ENCODE results near the gene MMAA.

The MMAA gene

DNA sequence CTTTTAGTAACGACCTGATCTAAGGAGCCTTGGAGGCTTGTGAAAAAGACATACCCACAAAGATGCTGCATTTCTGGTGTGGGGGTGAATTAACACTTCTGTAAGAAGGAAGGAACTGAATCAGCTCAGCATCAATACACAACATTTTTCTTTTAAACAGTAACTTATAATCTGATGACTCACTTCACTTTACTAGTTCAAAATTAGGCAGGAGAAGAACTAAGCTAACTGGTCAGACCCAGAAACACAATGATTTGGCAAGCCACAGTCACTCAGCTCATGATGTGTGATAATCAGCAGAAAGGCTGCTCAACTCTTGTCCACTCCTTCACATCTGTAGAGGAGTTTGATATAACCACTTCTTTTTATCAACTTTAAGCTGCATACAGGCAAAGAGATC, 4.6 kb downstream of the MMAA start:
- Histone ChIP-seq H3K4me3 (ENCODE audit: severe bottlenecking) (no peak overlapping the region), H3K27ac (ENCODE audit: poor library complexity, severe bottlenecking) (no peak overlapping the region), H3K4me1 (ENCODE audit: insufficient read depth, poor library complexity, severe bottlenecking) (peaks cover 6% of the 10 kb centered on the region), H3K9me3 (ENCODE audit: severe bottlenecking) (no peaks in the 10 kb centered on the region), H3K36me3 (ENCODE audit: low read depth) (no peaks in the 10 kb centered on the region), H3K27me3 (ENCODE audit: insufficient read depth, poor library complexity, severe bottlenecking) (no peaks in the 10 kb centered on the region)
- DNase-seq (ENCODE audit: low spot score) = no peak
- TF ChIP-seq, protein P1, sequence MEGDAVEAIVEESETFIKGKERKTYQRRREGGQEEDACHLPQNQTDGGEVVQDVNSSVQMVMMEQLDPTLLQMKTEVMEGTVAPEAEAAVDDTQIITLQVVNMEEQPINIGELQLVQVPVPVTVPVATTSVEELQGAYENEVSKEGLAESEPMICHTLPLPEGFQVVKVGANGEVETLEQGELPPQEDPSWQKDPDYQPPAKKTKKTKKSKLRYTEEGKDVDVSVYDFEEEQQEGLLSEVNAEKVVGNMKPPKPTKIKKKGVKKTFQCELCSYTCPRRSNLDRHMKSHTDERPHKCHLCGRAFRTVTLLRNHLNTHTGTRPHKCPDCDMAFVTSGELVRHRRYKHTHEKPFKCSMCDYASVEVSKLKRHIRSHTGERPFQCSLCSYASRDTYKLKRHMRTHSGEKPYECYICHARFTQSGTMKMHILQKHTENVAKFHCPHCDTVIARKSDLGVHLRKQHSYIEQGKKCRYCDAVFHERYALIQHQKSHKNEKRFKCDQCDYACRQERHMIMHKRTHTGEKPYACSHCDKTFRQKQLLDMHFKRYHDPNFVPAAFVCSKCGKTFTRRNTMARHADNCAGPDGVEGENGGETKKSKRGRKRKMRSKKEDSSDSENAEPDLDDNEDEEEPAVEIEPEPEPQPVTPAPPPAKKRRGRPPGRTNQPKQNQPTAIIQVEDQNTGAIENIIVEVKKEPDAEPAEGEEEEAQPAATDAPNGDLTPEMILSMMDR (IDR thresholded peaks at IDR 0.05; ENCODE audit: poor library complexity, severe bottlenecking) = no peak
- ATAC-seq (ENCODE audit: low read depth) = no peak

DNA sequence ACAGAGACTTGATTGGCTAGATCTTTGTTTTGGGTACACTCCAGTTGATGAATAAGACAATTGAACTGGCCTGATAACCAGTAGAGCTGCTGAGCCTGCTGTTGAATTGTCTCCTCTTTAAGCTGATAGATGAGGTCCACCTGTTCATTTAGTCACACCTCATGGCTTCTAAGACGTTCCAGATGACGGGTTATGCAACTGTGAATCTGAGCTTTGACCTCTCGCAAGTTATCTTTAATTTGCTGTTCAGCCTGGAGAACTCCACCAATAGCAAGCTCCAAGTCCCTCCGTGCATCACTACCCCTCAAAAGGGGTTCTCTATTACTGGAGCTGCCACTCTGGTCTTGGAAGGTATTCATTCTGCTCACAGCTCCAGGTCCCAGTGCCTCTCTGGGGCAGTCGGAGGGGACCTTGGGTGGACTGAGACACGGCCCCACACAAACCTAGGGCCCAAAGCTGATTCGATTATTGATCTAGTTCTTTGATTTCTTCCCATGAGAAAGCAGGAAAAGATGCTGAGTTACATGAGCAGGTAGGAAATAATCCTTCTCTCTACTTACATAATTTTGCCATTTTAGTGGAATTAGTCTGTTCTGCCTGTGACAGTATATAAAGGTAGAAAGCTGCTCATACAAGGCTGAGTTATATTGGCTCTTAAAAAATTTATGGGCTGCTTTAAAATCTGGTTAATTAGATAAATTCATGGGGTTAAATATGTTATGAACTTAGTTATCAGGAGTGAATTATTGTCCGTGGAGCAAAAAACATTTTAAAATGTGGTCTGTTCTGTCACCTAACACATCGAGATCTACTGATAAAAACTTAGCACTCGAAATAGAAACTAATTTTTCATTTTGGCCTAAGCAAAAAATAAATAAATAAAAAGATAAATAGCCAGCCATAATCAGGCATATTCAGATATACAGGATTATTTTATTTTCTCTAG, 6.8 kb downstream of the MMAA start:
- no peaks in the 10 kb centered on the region for H3K9me3 ChIP-seq (ENCODE audit: severe bottlenecking)
- TF ChIP-seq, protein P1 (IDR thresholded peaks at IDR 0.05; ENCODE audit: poor library complexity, severe bottlenecking) = no peak
- H3K27ac ChIP-seq (ENCODE audit: poor library complexity, severe bottlenecking) = no peak overlapping the region
- no peak for DNase-seq (ENCODE audit: low spot score)
- H3K4me1 ChIP-seq (ENCODE audit: insufficient read depth, poor library complexity, severe bottlenecking) = no peaks in the 10 kb centered on the region
- H3K36me3 ChIP-seq (ENCODE audit: low read depth) = no peaks in the 10 kb centered on the region
- ATAC-seq (ENCODE audit: low read depth) = no peak
- no peaks in the 10 kb centered on the region for H3K27me3 ChIP-seq (ENCODE audit: insufficient read depth, poor library complexity, severe bottlenecking)
- no peak overlapping the region for H3K4me3 ChIP-seq (ENCODE audit: severe bottlenecking)

GRCh38 chr4:145626623-145626982, 7.4 kb downstream of the MMAA start:
- Histone ChIP-seq H3K27ac (ENCODE audit: poor library complexity, severe bottlenecking) (no peak overlapping the region), H3K27me3 (ENCODE audit: insufficient read depth, poor library complexity, severe bottlenecking) (no peaks in the 10 kb centered on the region), H3K36me3 (ENCODE audit: low read depth) (no peaks in the 10 kb centered on the region), H3K4me3 (ENCODE audit: severe bottlenecking) (no peak overlapping the region), H3K9me3 (ENCODE audit: severe bottlenecking) (no peaks in the 10 kb centered on the region), H3K4me1 (ENCODE audit: insufficient read depth, poor library complexity, severe bottlenecking) (no peaks in the 10 kb centered on the region)
- DNase-seq (ENCODE audit: low spot score) = no peak
- no peak for ATAC-seq (ENCODE audit: low read depth)
- TF ChIP-seq, protein P1 (IDR thresholded peaks at IDR 0.05; ENCODE audit: poor library complexity, severe bottlenecking) = no peak

- H3K4me3 ChIP-seq (ENCODE audit: severe bottlenecking) = no peak overlapping the region
- no peak overlapping the region for H3K27ac ChIP-seq (ENCODE audit: poor library complexity, severe bottlenecking)
- ATAC-seq (ENCODE audit: low read depth) (no peak), DNase-seq (ENCODE audit: low spot score) (no peak)
- H3K9me3 ChIP-seq (ENCODE audit: severe bottlenecking) = no peaks in the 10 kb centered on the region
- TF ChIP-seq, protein P1 (IDR thresholded peaks at IDR 0.05; ENCODE audit: poor library complexity, severe bottlenecking) = no peak
- H3K27me3 ChIP-seq (ENCODE audit: insufficient read depth, poor library complexity, severe bottlenecking) = no peaks in the 10 kb centered on the region
- H3K4me1 ChIP-seq (ENCODE audit: insufficient read depth, poor library complexity, severe bottlenecking) = no peaks in the 10 kb centered on the region
- peaks cover 8% of the 10 kb centered on the region; the same call in 1 of the 2 replicates for H3K36me3 ChIP-seq (ENCODE audit: low read depth)
Observed at GRCh38 chr4:145635117-145635516, 15.9 kb downstream of the MMAA start.

DNA sequence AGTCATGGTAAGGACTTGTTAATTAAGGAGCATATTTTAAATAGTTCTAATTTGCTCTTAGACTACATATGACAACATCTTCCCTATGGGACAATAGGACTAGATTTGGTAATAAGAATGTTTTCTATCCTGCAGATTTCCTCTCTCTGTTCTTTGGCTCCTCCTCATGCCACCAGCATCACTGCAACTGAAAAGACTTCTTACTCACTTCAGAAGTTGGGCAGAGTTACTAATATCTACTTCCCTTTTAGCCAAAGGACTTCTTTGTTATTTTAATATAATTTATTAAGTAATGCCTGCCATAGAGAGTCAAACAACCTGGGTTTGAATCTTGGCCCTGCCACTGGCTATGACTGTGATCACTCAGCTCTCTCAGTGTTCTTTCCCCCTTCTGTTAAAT, 16.4 kb downstream of the MMAA start:
- H3K36me3 ChIP-seq (ENCODE audit: low read depth) = peaks cover 8% of the 10 kb centered on the region; the same call in 1 of the 2 replicates
- H3K27ac ChIP-seq (ENCODE audit: poor library complexity, severe bottlenecking) = no peak overlapping the region
- no peak for DNase-seq (ENCODE audit: low spot score)
- no peaks in the 10 kb centered on the region for H3K27me3 ChIP-seq (ENCODE audit: insufficient read depth, poor library complexity, severe bottlenecking)
- no peaks in the 10 kb centered on the region for H3K4me1 ChIP-seq (ENCODE audit: insufficient read depth, poor library complexity, severe bottlenecking)
- no peak for ATAC-seq (ENCODE audit: low read depth)
- H3K9me3 ChIP-seq (ENCODE audit: severe bottlenecking) = no peaks in the 10 kb centered on the region
- TF ChIP-seq, protein P1 (IDR thresholded peaks at IDR 0.05; ENCODE audit: poor library complexity, severe bottlenecking) = no peak
- H3K4me3 ChIP-seq (ENCODE audit: severe bottlenecking) = no peak overlapping the region

All from RWPE2 (cell line).